Esophagus squamous epithelium (tissue), 5 donors: Measurements from ENCODE around the gene PAX8. TPM values are rescaled to one million over a fixed set of nuclear protein-coding genes. Genes with fewer than 3 reads are reported as not detected.

Source experiments
- DNase-seq: peaks from one replicate; lab custom pipeline; 2025; lab: John Stamatoyannopoulos, UW
- H3K27ac ChIP-seq, 4 donors: fragments of 200-600 bp; sonication (generic); one replicate each; pipeline ENCODE4 v1.5.1; 2016 to 2019; ENCODE audit warnings: mild to moderate bottlenecking in 1 of 4
- H3K27me3 ChIP-seq, 4 donors: fragments of 200-600 bp; sonication (generic); 1 replicate in 3 of 4; 2 replicates in 1 of 4; pipeline versions ENCODE4 v1.5.1 to v1.6.0; 2017 to 2021; ENCODE audit warnings: antibody characterized with exemption in 1 of 4
- H3K36me3 ChIP-seq, 3 donors: fragments of 200-600 bp; sonication (generic); one replicate each; pipeline ENCODE4 v1.5.1; 2016 to 2019
- H3K4me1 ChIP-seq, 3 donors: fragments of 200-600 bp; sonication (generic); one replicate each; pipeline ENCODE4 v1.5.1; 2017 to 2019
- H3K4me3 ChIP-seq, 4 donors: fragments of 200-600 bp; sonication (generic); 1 replicate in 3 of 4; 2 replicates in 1 of 4; pipeline ENCODE4 v1.5.1; 2016 to 2019; ENCODE audit warnings: mild to moderate bottlenecking in 2 of 4, moderate library complexity in 1 of 4
- H3K9me3 ChIP-seq, 3 donors: fragments of 200-600 bp; sonication (generic); one replicate each; pipeline ENCODE4 v1.5.1; 2016 to 2019
- CTCF ChIP-seq, 6 experiments: fragments of 450-650 bp in 4 of 6; fragments of 200-600 bp in 2 of 6; sonication (generic) in 2 of 6; IDR thresholded peaks; one replicate each; pipeline ENCODE4 v1.5.1; 2016 to 2019; ENCODE audit warnings: antibody characterized with exemption in 6 of 6, mild to moderate bottlenecking in 4 of 6, moderate library complexity in 4 of 6
- POLR2A ChIP-seq, 4 donors: fragments of 450-650 bp; IDR thresholded peaks; one replicate each; pipeline ENCODE4 v1.6.1; 2017; ENCODE audit warnings: antibody characterized with exemption in 4 of 4, mild to moderate bottlenecking in 4 of 4, moderate library complexity in 3 of 4
- WGBS, 2 donors: methylation state at CpG; one replicate each; pipeline ENCODE4 v1.1.5; 2018; 5-methylcytosine and 5-hydroxymethylcytosine counted together
- intact Hi-C: fragments of 100-400 bp; cut with DNase I; formaldehyde crosslinking; loops from one replicate; pipeline ENCODE4 v1.15.0; 2022
- total RNA-seq, 4 donors: library from RNA; depleted of rRNA; stranded (reverse); fragments of >200 nt; gene quantifications; one replicate each; pipeline ENCODE4 v1.1.0, GENCODE V29; 2016
- donor health status: DM: yes; HTN: yes; CAD: no.

PAX8 gene
- total RNA-seq, 4 donors from 2014 or later = 0.32 to 7.6 (median 2.7) TPM

DNA sequence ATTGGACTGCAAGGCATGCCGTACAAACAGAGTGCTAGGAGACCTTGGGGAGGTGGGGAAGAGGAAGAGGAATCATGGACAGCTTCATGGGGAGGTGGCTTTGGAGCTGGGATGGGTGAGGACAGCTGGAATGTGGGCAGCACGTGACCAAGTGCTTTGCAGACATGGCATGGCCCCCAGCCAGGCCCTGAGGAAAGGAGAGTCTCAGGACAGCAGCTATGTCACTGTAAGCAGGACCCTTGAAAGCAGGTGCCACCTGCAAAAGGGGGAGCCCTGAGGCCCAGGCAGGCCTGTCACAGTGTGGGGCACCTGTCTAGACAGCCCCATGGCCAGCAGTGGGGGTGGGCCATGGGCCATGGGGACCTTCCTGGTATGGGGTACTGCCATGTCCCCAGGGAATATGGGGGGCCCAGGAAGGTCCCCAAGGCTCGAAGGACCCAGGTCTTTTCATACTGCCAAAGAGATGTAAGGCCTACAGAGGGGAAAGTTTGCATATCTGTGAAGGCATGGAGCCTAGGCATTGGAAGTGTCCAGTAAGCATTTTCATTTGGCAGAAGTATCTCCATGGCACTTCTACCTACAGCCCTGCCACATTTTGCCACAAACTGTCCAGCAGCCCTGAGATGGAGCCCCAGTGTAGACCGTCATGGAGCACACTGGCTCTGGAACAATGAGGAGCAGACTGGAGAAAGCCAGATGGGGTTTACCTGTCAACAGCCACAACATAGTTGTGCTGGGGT is 9.9 kb downstream of the PAX8 start:
- WGBS, 2 donors = 84 to 92% methylated on average over 3 to 4 of the region's 4 CpGs
- DNase-seq = no peak
- no peak for TF ChIP-seq CTCF (IDR thresholded peaks at IDR 0.05)
- no peaks in the 10 kb centered on the region for H3K4me1 ChIP-seq
- no peaks in the 10 kb centered on the region for H3K9me3 ChIP-seq
- H3K4me3 ChIP-seq = no peak overlapping the region
- intact Hi-C loops = no loop called here
- no peak overlapping the region for H3K27ac ChIP-seq
- peaks cover 0 to 36% (median 0%) of the 10 kb centered on the region in 3 donors for H3K36me3 ChIP-seq
- H3K27me3 ChIP-seq = peaks cover 0 to 66% (median 8%) of the 10 kb centered on the region in 4 donors

- TF ChIP-seq POLR2A (IDR thresholded peaks at IDR 0.05) (no peak), CTCF (IDR thresholded peaks at IDR 0.05) (no peak)
- WGBS, 2 donors = 76 to 78% methylated on average over 7 of the region's 7 CpGs
- no peak overlapping the region for H3K27ac ChIP-seq
- H3K4me3 ChIP-seq = no peak overlapping the region
- H3K36me3 ChIP-seq = peaks cover 0 to 36% (median 0%) of the 10 kb centered on the region in 3 donors
- peaks cover 0 to 42% (median 0%) of the 10 kb centered on the region in 4 donors for H3K27me3 ChIP-seq
- H3K9me3 ChIP-seq = no peaks in the 10 kb centered on the region
- no peak for DNase-seq
- intact Hi-C loops = no loop called here
- H3K4me1 ChIP-seq = no peaks in the 10 kb centered on the region
Observed at GRCh38 chr2:113266431-113266830, 12.3 kb downstream of the PAX8 start.

- no peak overlapping the region for H3K4me3 ChIP-seq
- WGBS, 2 donors = 74 to 83% methylated on average over 9 of the region's 9 CpGs
- no peak overlapping the region for H3K27ac ChIP-seq
- H3K4me1 ChIP-seq = no peaks in the 10 kb centered on the region
- intact Hi-C loops = no loop called here
- no peaks in the 10 kb centered on the region for H3K9me3 ChIP-seq
- H3K27me3 ChIP-seq = peaks cover 0 to 27% (median 0%) of the 10 kb centered on the region in 4 donors
- peaks cover 0 to 36% (median 0%) of the 10 kb centered on the region in 3 donors for H3K36me3 ChIP-seq
- no peak for DNase-seq
- no peak for TF ChIP-seq CTCF (IDR thresholded peaks at IDR 0.05)
Observed at GRCh38 chr2:113264713-113265403, 13.9 kb downstream of the PAX8 start.

DNA sequence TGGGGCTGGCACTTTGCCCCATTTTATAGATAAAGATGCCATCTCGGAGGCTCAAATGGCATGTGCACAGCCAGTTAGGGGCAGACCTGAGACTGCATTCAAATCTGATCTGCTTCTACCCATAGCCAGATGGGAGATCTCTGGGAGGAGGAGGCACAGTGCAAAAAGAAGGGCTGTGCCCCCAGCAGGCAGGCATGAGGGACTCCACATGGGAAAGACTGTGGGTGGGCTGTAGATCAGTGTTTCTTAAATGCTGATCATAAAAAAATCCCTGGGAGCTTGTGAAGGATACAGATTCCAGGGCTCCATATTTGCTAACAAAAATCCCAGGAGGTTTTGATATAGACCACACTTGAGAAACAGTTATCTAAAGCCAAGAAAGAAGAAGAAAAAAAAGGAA is 15.2 kb downstream of the PAX8 start:
- Histone ChIP-seq H3K4me3 (no peak overlapping the region), H3K27me3 (peaks cover 0 to 16% (median 0%) of the 10 kb centered on the region in 4 donors), H3K27ac (no peak overlapping the region), H3K4me1 (no peaks in the 10 kb centered on the region), H3K9me3 (no peaks in the 10 kb centered on the region), H3K36me3 (peaks cover 0 to 44% (median 0%) of the 10 kb centered on the region in 3 donors)
- intact Hi-C loops = no loop called here
- TF ChIP-seq CTCF (IDR thresholded peaks at IDR 0.05) = no peak
- DNase-seq = no peak
- WGBS, 2 donors = 57 to 86% methylated on average over 1 of the region's 1 CpG

DNA sequence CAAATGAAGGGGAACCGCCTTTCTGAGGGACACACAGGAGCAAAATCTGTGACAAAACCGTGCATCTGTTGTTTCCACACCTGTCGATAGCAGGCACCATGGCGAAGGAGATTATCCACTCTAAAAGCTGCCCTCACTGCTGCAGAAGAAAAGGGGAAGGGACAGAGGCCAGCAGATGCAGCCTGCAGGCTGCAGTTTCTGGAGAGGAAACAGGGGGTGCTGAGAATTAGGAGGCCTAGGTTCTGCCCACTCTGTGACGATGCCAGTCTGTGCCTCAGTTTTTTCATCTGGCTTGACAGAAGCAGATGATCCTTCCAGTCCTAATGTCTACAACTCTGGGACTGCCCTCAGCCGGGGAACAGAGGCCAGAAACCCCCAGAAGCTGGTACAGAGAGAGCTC is 17.7 kb downstream of the PAX8 start:
- no peak for DNase-seq
- H3K36me3 ChIP-seq = peaks cover 0 to 22% (median 0%) of the 10 kb centered on the region in 3 donors
- no peak overlapping the region for H3K4me3 ChIP-seq
- intact Hi-C loops = no loop called here
- no peaks in the 10 kb centered on the region for H3K4me1 ChIP-seq
- no peak for TF ChIP-seq POLR2A (IDR thresholded peaks at IDR 0.05)
- no peak for TF ChIP-seq CTCF (IDR thresholded peaks at IDR 0.05)
- peaks cover 0 to 6% (median 0%) of the 10 kb centered on the region in 4 donors for H3K27me3 ChIP-seq
- 71 to 81% methylated on average over 4 to 5 of the region's 6 CpGs for WGBS, 2 donors
- no peak overlapping the region for H3K27ac ChIP-seq
- H3K9me3 ChIP-seq = no peaks in the 10 kb centered on the region
